HepG2 (cell line): ENCODE results near the gene NPHP4. TPM values are rescaled to one million over a fixed set of nuclear protein-coding genes. Genes with fewer than 3 reads are reported as not detected.
A peak's percentile ranks its signal among the peaks of the same experiment; 100 is the strongest.

Experiments
- CEBPG ChIP-seq: IDR thresholded peaks from 2 replicates; pipeline ENCODE4 v1.6.1; 2016
- HMGXB4 ChIP-seq, 2 experiments: sonication (generic) in 1 of 2; formaldehyde crosslinking in 1 of 2; IDR thresholded peaks; 2 replicates each; pipeline versions ENCODE4 v1.4.0 to v1.6.1; 2018 to 2020; ENCODE audit warnings: missing genetic modification reagents in 2 of 2, borderline replicate concordance in 1 of 2, low read depth in 1 of 2, mild to moderate bottlenecking in 1 of 2, missing biosample characterization in 1 of 2
- NONO ChIP-seq, 2 experiments: fragments of 450-650 bp in 1 of 2; sonication (generic) in 1 of 2; formaldehyde crosslinking in 1 of 2; IDR thresholded peaks in 1 of 2; conservative IDR thresholded peaks in 1 of 2; 2 replicates each; pipeline versions ENCODE4 v1.6.1 to v1.8.0; 2017 to 2022; ENCODE audit warnings: mild to moderate bottlenecking in 1 of 2, missing genetic modification reagents in 1 of 2, moderate library complexity in 1 of 2
- RBFOX2 ChIP-seq: fragments of 200-400 bp; formaldehyde crosslinking; IDR thresholded peaks from 2 replicates; pipeline ENCODE4 v1.6.1; 2017; ENCODE audit warnings: low read depth, mild to moderate bottlenecking, low read length
- TP53 ChIP-seq: sonication (generic); formaldehyde crosslinking; conservative IDR thresholded peaks from 2 replicates; pipeline ENCODE4 v1.4.0; 2020; ENCODE audit warnings: missing genetic modification reagents
- ZMYM4 ChIP-seq: sonication (generic); formaldehyde crosslinking; IDR thresholded peaks from 2 replicates; pipeline ENCODE4 v1.8.1; 2023; ENCODE audit warnings: mild to moderate bottlenecking, missing genetic modification reagents
- ZNF280D ChIP-seq: sonication (generic); formaldehyde crosslinking; IDR thresholded peaks from 2 replicates; pipeline ENCODE4 v1.5.1; 2020; ENCODE audit warnings: mild to moderate bottlenecking, missing genetic modification reagents
- ZNF407 ChIP-seq: sonication (generic); formaldehyde crosslinking; IDR thresholded peaks from one replicate; pipeline ENCODE4 v1.5.1; 2020; ENCODE audit warnings: mild to moderate bottlenecking, missing genetic modification reagents; ENCODE audit errors: not compliant biosample characterization
- ZSCAN5A ChIP-seq: sonication (generic); formaldehyde crosslinking; IDR thresholded peaks from 2 replicates; pipeline ENCODE4 v1.8.0; 2022; ENCODE audit warnings: mild to moderate bottlenecking, missing genetic modification reagents, borderline replicate concordance
- polyA plus RNA-seq, 8 experiments: library from polyadenylated mRNA; depleted of rRNA in 3 of 8; stranded (reverse) in 7 of 8; unstranded in 1 of 8; fragments of >200 nt; fragmentation: Illumina TruSeq in 4 of 8; extraction: Trizol in 4 of 8; gene quantifications; 2 replicates each; pipeline versions ENCODE4 v1.2.1 to v1.2.3, GENCODE V29; 2011 to 2016; ENCODE audit warnings: low read depth in 4 of 8, missing spikeins in 1 of 8, mixed read lengths in 1 of 8; ENCODE audit not compliant: insufficient read depth in 1 of 8
- total RNA-seq, 5 experiments: library from RNA; depleted of rRNA; stranded (reverse); fragments of >200 nt; fragmentation: Illumina TruSeq; extraction: Trizol; gene quantifications; 2 replicates each; pipeline ENCODE4 v1.2.3, GENCODE V29; 2016; ENCODE audit warnings: low read depth in 1 of 5
- TF ChIP-seq, protein P1 (sequence below): sonication (generic); formaldehyde crosslinking; IDR thresholded peaks from 2 replicates; pipeline ENCODE4 v1.5.1; 2020; ENCODE audit warnings: mild to moderate bottlenecking, missing genetic modification reagents, borderline replicate concordance

Gene NPHP4
- total and polyA plus RNA-seq, 2 of the 13 experiments (the other 11 are each of a cell fraction or from before 2014, with no cell fraction given) = 4.4 to 6.8 TPM

- TF ChIP-seq ZNF407 (no peak), CEBPG (peak; percentile 99), RBFOX2 (peak; percentile 50), TP53 (CRISPR knock-in tag) (no peak), ZMYM4 (CRISPR knock-in tag) (peak; percentile 72), HMGXB4 (CRISPR knock-in tag; IDR thresholded peaks at IDR 0.05; ENCODE audit: borderline replicate concordance in 1 of 2, low read depth in 1 of 2) (no peak), ZSCAN5A (CRISPR knock-in tag) (no peak), ZNF280D (CRISPR knock-in tag) (no peak), NONO (IDR thresholded peaks at IDR 0.05) (no peak), NONO (CRISPR knock-in tag; conservative IDR thresholded peaks at IDR 0.05) (peak; percentile 58; the same call in 1 of the 2 replicates)
- TF ChIP-seq, protein P1, sequence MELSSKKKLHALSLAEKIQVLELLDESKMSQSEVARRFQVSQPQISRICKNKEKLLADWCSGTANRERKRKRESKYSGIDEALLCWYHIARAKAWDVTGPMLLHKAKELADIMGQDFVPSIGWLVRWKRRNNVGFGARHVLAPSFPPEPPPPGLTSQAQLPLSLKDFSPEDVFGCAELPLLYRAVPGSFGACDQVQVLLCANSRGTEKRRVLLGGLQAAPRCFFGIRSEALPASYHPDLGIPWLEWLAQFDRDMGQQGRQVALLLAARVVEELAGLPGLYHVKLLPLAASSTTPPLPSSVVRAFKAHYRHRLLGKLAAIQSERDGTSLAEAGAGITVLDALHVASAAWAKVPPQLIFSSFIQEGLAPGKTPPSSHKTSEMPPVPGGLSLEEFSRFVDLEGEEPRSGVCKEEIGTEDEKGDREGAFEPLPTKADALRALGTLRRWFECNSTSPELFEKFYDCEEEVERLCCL (CRISPR knock-in tag) = no peak
Observed at GRCh38 chr1:5955479-5955977, 36.7 kb downstream of the NPHP4 start (continued).
